Esophagus muscularis mucosa (tissue), 4 donors: Measurements from ENCODE around the gene ZKSCAN7.

Experiments
- CTCF ChIP-seq, 3 experiments: fragments of 200-600 bp in 2 of 3; fragments of 450-650 bp in 1 of 3; sonication (generic) in 2 of 3; IDR thresholded peaks; one replicate each; pipeline ENCODE4 v1.5.1; 2017 to 2019; ENCODE audit warnings: antibody characterized with exemption in 3 of 3, mild to moderate bottlenecking in 2 of 3, moderate library complexity in 1 of 3
- EP300 ChIP-seq: sonication (generic); formaldehyde crosslinking; IDR thresholded peaks from one replicate; pipeline ENCODE4 v1.6.1; 2017; ENCODE audit warnings: antibody characterized with exemption
- POLR2A ChIP-seq: fragments of 450-650 bp; IDR thresholded peaks from one replicate; pipeline ENCODE4 v1.6.1; 2017; ENCODE audit warnings: antibody characterized with exemption, moderate library complexity, mild to moderate bottlenecking, low read depth
- POLR2AphosphoS5 ChIP-seq, 2 donors: sonication (generic); formaldehyde crosslinking; IDR thresholded peaks; one replicate each; pipeline ENCODE4 v1.6.1; 2017; ENCODE audit warnings: antibody characterized with exemption in 2 of 2

- no peak for TF ChIP-seq CTCF (IDR thresholded peaks at IDR 0.05)
- no peak for TF ChIP-seq POLR2A
- no peak for TF ChIP-seq POLR2AphosphoS5 (IDR thresholded peaks at IDR 0.05)
- no peak for TF ChIP-seq EP300
Measured at GRCh38 chr3:44525060-44525459, 29.9 kb upstream of the ZKSCAN7 start.
